GM12878 (cell line): ENCODE measurements around the gene PFKP. TPM values are rescaled to one million over a fixed set of nuclear protein-coding genes. Genes with fewer than 3 reads are reported as not detected.
A peak's percentile ranks its signal among the peaks of the same experiment; 100 is the strongest.

ENCODE experiments used
- ATAC-seq: fragments of 200-7000 bp; cut with Tn5 transposase; 3 replicates; pipeline ENCODE4 v1.9.1; 2020; ENCODE audit warnings: mild to moderate bottlenecking, moderate library complexity
- BruUV-seq: library from RNA; stranded (reverse); fragments of 400-500 nt; replicated peaks from 2 replicates; lab custom pipeline; 2021; lab: Mats Ljungman, UMichigan
- CTCF ChIA-PET: fragments of 300-600 bp; sonication (Branson Sonifier 250); formaldehyde crosslinking; extraction: SDS; loops from one replicate; lab custom pipeline; 2021; ENCODE audit warnings: inconsistent platforms; lab: Yijun Ruan, JAX
- POLR2A ChIA-PET: fragments of 350-600 bp; formaldehyde crosslinking; extraction: SDS; loops from one replicate; lab custom pipeline; 2021; ENCODE audit warnings: inconsistent platforms; lab: Charles Lee
- RAD21 ChIA-PET: fragments of 300-600 bp; sonication (Branson Sonifier 250); formaldehyde crosslinking; loops from one replicate; lab custom pipeline; 2023; ENCODE audit warnings: antibody characterized with exemption; ENCODE audit not compliant: unreplicated experiment; lab: Charles Lee
- SMC1A ChIA-PET: fragments of 300-600 bp; sonication (Branson Sonifier 250); formaldehyde crosslinking; loops from one replicate; lab custom pipeline; 2023; ENCODE audit not compliant: unreplicated experiment, uncharacterized antibody; lab: Charles Lee
- DNase-seq: peaks from one replicate; pipeline ENCODE4 v3.0.0-alpha.2; 2011; ENCODE audit warnings: low read depth, low spot score
- FAIRE-seq: peaks from 3 replicates; lab custom pipeline; 2011; peaks lifted over from hg19 to GRCh38; lab: Jason Lieb, UNC
- H2AFZ ChIP-seq: 2 replicates; pipeline ENCODE4 v1.6.0; 2011; ENCODE audit warnings: low read depth, low read length, control low read depth; ENCODE audit not compliant: control insufficient read depth
- H3K27ac ChIP-seq: 2 replicates; pipeline ENCODE4 v1.5.1; 2011; ENCODE audit warnings: control low read depth; ENCODE audit not compliant: control insufficient read depth, insufficient read depth
- H3K27me3 ChIP-seq, 2 experiments: replicated peaks in 1 of 2; 2 replicates each; pipeline versions ENCODE4 v1.6.0 to v1.6.1; 2011; ENCODE audit warnings: low read length in 1 of 2; ENCODE audit not compliant: control insufficient read depth in 2 of 2, insufficient read depth in 2 of 2
- H3K36me3 ChIP-seq, 2 experiments: 2 replicates each; pipeline ENCODE4 v1.5.1; 2011; ENCODE audit warnings: low read length in 1 of 2; ENCODE audit not compliant: control insufficient read depth in 2 of 2, insufficient read depth in 2 of 2
- H3K4me1 ChIP-seq: 2 replicates; pipeline ENCODE4 v1.6.1; 2011; ENCODE audit warnings: mild to moderate bottlenecking, low read length, moderate library complexity, mixed read lengths; ENCODE audit not compliant: control insufficient read depth, insufficient read depth
- H3K4me2 ChIP-seq: 2 replicates; pipeline ENCODE4 v1.6.0; 2011; ENCODE audit warnings: control low read depth; ENCODE audit not compliant: control insufficient read depth, insufficient read depth
- H3K4me3 ChIP-seq: fragments of 200-600 bp; sonication (generic); 2 replicates; pipeline ENCODE4 v1.5.1; 2016
- H3K79me2 ChIP-seq: 2 replicates; pipeline ENCODE4 v1.6.0; 2011; ENCODE audit warnings: low read length; ENCODE audit not compliant: control insufficient read depth, insufficient read depth
- H3K9ac ChIP-seq: 2 replicates; pipeline ENCODE4 v1.8.0; 2011; ENCODE audit warnings: low read length, control low read depth, mixed read lengths; ENCODE audit not compliant: control insufficient read depth, insufficient read depth
- H3K9me3 ChIP-seq: replicated peaks from 3 replicates; pipeline ENCODE4 v1.5.1; 2011; ENCODE audit warnings: mild to moderate bottlenecking, low read length; ENCODE audit not compliant: control insufficient read depth, insufficient read depth
- H4K20me1 ChIP-seq: 2 replicates; pipeline ENCODE4 v1.6.0; 2011; ENCODE audit not compliant: control insufficient read depth, insufficient read depth
- DPF2 ChIP-seq: fragments of 450-650 bp; IDR thresholded peaks from 2 replicates; pipeline ENCODE4 v1.6.1; 2017; ENCODE audit warnings: mild to moderate bottlenecking
- MTA2 ChIP-seq: fragments of 450-650 bp; IDR thresholded peaks from 2 replicates; pipeline ENCODE4 v1.6.1; 2016; ENCODE audit warnings: low read depth, mild to moderate bottlenecking, moderate library complexity
- NFYA ChIP-seq: IDR thresholded peaks from 2 replicates; pipeline ENCODE4 v1.6.1; 2011; ENCODE audit warnings: low read depth, mild to moderate bottlenecking, low read length, improper control_type of control experiment, borderline replicate concordance
- POLR2AphosphoS5 ChIP-seq: IDR thresholded peaks from 2 replicates; pipeline ENCODE4 v1.6.1; 2011; ENCODE audit warnings: mild to moderate bottlenecking, low read length, inconsistent platforms
- RB1 ChIP-seq: fragments of 450-650 bp; formaldehyde crosslinking; IDR thresholded peaks from 2 replicates; pipeline ENCODE4 v1.6.1; 2017; ENCODE audit warnings: mild to moderate bottlenecking, borderline replicate concordance
- TCF7 ChIP-seq: IDR thresholded peaks from 2 replicates; pipeline ENCODE4 v1.6.1; 2014; ENCODE audit warnings: antibody characterized with exemption, borderline replicate concordance
- ZNF622 ChIP-seq: fragments of 450-650 bp; IDR thresholded peaks from 2 replicates; pipeline ENCODE4 v1.6.1; 2017; ENCODE audit warnings: mild to moderate bottlenecking, inconsistent platforms
- WGBS: methylation state at CpG from one replicate; pipeline ENCODE4 v1.1.6; 2016; ENCODE audit warnings: low lambda C conversion rate; ENCODE audit not compliant: insufficient replicate concordance, insufficient coverage; ENCODE audit errors: missing lambda C conversion rate; 5-methylcytosine and 5-hydroxymethylcytosine counted together
- in situ Hi-C: fragments of 300-500 bp; cut with MboI; formaldehyde crosslinking; loops from 9 replicates; pipeline ENCODE4 v1.14.3; 2018; ENCODE audit warnings: mixed read lengths
- intact Hi-C: fragments of 100-400 bp; cut with micrococcal nuclease; formaldehyde crosslinking; loops from one replicate; pipeline ENCODE4 v1.14.2; 2022; ENCODE audit not compliant: unreplicated experiment
- polyA plus RNA-seq, 11 experiments: library from polyadenylated mRNA; depleted of rRNA in 4 of 11; unstranded in 6 of 11; stranded (reverse) in 5 of 11; fragments of >200 nt; fragmentation: Nextera tagmentation in 4 of 11; fragmentation: Illumina TruSeq in 1 of 11; extraction: Ambion mirVana in 4 of 11; extraction: Trizol in 1 of 11; gene quantifications; 1 replicate in 1 of 11; 2 replicates in 10 of 11; pipeline versions ENCODE4 v1.2.1 to v1.2.3, GENCODE V29; 2011 to 2016; ENCODE audit warnings: inconsistent platforms in 2 of 11, missing spikeins in 2 of 11, low read depth in 1 of 11
- total RNA-seq, 4 experiments: library from RNA; depleted of rRNA in 3 of 4; stranded (reverse); fragments of >200 nt in 3 of 4; fragmentation: Illumina TruSeq in 1 of 4; extraction: Trizol in 1 of 4; gene quantifications; 2 replicates each; pipeline versions ENCODE4 v1.2.1 to v1.2.3, GENCODE V29; 2013 to 2021
- TF ChIP-seq, protein P1 (sequence below): fragments of 450-650 bp; IDR thresholded peaks from 2 replicates; pipeline ENCODE4 v1.6.1; 2016; ENCODE audit warnings: mild to moderate bottlenecking, moderate library complexity, borderline replicate concordance
- TF ChIP-seq, protein P2 (sequence below), 3 experiments: IDR thresholded peaks in 2 of 3; conservative IDR thresholded peaks in 1 of 3; 2 replicates each; pipeline ENCODE4 v1.5.1; 2011; ENCODE audit warnings: low read depth in 3 of 3, low read length in 3 of 3, mild to moderate bottlenecking in 3 of 3, control low read depth in 2 of 3, moderate library complexity in 2 of 3, inconsistent platforms in 1 of 3, mixed read lengths in 1 of 3; ENCODE audit not compliant: control insufficient read depth in 2 of 3, insufficient read depth in 1 of 3; ENCODE audit errors: extremely low read depth in 1 of 3

Gene PFKP
- total and polyA plus RNA-seq, 10 of the 15 experiments (the other 5 are each of a cell fraction or from before 2014, with no cell fraction given): 27.0 to 145 (median 95.7) TPM

DNA sequence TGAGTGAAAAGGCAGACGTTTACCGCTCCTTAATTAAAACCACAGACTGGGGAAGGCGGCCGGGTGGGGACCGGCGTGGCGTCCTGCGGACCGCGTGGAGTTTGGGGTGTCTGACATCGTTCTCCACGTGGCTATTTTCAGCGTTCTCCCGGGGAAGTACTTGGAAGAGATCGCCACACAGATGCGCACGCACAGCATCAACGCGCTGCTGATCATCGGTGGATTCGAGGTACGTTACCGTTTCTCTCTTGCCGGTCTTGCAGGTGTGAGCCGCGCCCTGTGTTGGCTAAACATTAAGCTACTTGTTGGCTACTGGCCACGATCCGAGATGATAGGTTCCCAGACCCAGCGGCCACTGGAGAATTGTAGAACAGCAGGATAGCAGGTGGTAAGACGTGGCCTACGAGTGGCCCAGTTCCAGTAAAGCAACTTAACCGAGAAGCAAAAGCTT is 51.3 kb downstream of the PFKP start:
- no peak overlapping the region for H3K27ac ChIP-seq
- H3K79me2 ChIP-seq: no peaks in the 10 kb centered on the region
- DNase-seq (no peak), FAIRE-seq (no peak), ATAC-seq (no peak)
- H3K4me3 ChIP-seq: no peak overlapping the region
- POLR2A ChIA-PET: no interaction called here
- no peaks in the 10 kb centered on the region for H4K20me1 ChIP-seq
- 94% methylated on average over 32 of the region's 32 CpGs for WGBS
- in situ Hi-C loops (no loop called here), intact Hi-C loops (no loop called here)
- H2AFZ ChIP-seq: no peak overlapping the region
- RAD21 ChIA-PET: no interaction called here
- H3K36me3 ChIP-seq: peaks cover 28 to 47% of the 10 kb centered on the region in 2 experiments
- no TSS peak for BruUV-seq
- H3K4me2 ChIP-seq: no peak overlapping the region
- no peaks in the 10 kb centered on the region for H3K9me3 ChIP-seq
- CTCF ChIA-PET: no interaction called here
- H3K27me3 ChIP-seq: no peaks in the 10 kb centered on the region
- SMC1A ChIA-PET: no interaction called here
- TF ChIP-seq MTA2 (no peak), RB1 (no peak), DPF2 (no peak), POLR2AphosphoS5 (no peak), ZNF622 (no peak)
- H3K9ac ChIP-seq: no peak overlapping the region
- H3K4me1 ChIP-seq: no peaks in the 10 kb centered on the region

DNA sequence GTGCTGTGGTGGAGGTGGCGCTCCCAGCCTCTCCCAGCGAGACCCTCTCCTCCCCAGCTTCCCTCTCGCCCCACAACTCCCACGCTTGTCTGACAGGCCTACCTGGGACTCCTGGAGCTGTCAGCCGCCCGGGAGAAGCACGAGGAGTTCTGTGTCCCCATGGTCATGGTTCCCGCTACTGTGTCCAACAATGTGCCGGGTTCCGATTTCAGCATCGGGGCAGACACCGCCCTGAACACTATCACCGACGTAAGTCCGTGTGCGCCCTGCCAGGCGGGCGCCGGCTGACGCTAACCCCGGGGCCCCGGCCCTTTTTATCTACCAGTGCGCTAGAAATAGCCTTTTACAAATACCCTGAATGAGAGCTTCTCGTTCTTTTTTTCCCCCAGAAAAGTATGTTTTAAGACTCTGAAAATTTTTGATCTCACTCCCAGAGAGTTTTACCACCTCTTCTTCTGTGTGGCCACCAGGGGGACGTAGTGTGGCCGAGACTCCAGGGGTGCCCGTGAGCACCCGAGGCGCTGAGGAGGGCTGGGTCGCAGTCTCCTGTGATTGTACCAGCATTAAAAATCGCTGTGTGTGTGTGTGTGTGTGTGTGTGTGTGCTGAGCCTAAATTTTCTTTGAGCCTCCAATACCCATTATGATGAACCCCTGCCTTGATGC is 52.6 kb downstream of the PFKP start:
- no TSS peak for BruUV-seq
- intact Hi-C loops (no loop called here), in situ Hi-C loops (no loop called here)
- no peaks in the 10 kb centered on the region for H4K20me1 ChIP-seq
- no peak for DNase-seq
- SMC1A ChIA-PET: no interaction called here
- peaks cover 31 to 44% of the 10 kb centered on the region in 2 experiments for H3K36me3 ChIP-seq
- ATAC-seq: peak; percentile 67
- H3K4me3 ChIP-seq: no peak overlapping the region
- WGBS: 96% methylated on average over 31 of the region's 31 CpGs
- FAIRE-seq: no peak
- no peaks in the 10 kb centered on the region for H3K79me2 ChIP-seq
- no peak overlapping the region for H3K9ac ChIP-seq
- no peaks in the 10 kb centered on the region for H3K4me1 ChIP-seq
- no peak overlapping the region for H2AFZ ChIP-seq
- no peak overlapping the region for H3K27ac ChIP-seq
- CTCF ChIA-PET: no interaction called here
- RAD21 ChIA-PET: no interaction called here
- POLR2A ChIA-PET: interaction anchor here (1.0 kb wide), 1 partner anchor 40 kb away, joined by 3 read pairs; no protein-coding TSS in a partner anchor
- H3K4me2 ChIP-seq: no peak overlapping the region
- no peaks in the 10 kb centered on the region for H3K27me3 ChIP-seq
- H3K9me3 ChIP-seq: no peaks in the 10 kb centered on the region
- TF ChIP-seq TCF7 (no peak), NFYA (no peak)
- TF ChIP-seq, protein P1, sequence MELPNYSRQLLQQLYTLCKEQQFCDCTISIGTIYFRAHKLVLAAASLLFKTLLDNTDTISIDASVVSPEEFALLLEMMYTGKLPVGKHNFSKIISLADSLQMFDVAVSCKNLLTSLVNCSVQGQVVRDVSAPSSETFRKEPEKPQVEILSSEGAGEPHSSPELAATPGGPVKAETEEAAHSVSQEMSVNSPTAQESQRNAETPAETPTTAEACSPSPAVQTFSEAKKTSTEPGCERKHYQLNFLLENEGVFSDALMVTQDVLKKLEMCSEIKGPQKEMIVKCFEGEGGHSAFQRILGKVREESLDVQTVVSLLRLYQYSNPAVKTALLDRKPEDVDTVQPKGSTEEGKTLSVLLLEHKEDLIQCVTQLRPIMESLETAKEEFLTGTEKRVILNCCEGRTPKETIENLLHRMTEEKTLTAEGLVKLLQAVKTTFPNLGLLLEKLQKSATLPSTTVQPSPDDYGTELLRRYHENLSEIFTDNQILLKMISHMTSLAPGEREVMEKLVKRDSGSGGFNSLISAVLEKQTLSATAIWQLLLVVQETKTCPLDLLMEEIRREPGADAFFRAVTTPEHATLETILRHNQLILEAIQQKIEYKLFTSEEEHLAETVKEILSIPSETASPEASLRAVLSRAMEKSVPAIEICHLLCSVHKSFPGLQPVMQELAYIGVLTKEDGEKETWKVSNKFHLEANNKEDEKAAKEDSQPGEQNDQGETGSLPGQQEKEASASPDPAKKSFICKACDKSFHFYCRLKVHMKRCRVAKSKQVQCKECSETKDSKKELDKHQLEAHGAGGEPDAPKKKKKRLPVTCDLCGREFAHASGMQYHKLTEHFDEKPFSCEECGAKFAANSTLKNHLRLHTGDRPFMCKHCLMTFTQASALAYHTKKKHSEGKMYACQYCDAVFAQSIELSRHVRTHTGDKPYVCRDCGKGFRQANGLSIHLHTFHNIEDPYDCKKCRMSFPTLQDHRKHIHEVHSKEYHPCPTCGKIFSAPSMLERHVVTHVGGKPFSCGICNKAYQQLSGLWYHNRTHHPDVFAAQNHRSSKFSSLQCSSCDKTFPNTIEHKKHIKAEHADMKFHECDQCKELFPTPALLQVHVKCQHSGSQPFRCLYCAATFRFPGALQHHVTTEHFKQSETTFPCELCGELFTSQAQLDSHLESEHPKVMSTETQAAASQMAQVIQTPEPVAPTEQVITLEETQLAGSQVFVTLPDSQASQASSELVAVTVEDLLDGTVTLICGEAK: no peak
- TF ChIP-seq, protein P2, sequence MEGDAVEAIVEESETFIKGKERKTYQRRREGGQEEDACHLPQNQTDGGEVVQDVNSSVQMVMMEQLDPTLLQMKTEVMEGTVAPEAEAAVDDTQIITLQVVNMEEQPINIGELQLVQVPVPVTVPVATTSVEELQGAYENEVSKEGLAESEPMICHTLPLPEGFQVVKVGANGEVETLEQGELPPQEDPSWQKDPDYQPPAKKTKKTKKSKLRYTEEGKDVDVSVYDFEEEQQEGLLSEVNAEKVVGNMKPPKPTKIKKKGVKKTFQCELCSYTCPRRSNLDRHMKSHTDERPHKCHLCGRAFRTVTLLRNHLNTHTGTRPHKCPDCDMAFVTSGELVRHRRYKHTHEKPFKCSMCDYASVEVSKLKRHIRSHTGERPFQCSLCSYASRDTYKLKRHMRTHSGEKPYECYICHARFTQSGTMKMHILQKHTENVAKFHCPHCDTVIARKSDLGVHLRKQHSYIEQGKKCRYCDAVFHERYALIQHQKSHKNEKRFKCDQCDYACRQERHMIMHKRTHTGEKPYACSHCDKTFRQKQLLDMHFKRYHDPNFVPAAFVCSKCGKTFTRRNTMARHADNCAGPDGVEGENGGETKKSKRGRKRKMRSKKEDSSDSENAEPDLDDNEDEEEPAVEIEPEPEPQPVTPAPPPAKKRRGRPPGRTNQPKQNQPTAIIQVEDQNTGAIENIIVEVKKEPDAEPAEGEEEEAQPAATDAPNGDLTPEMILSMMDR (IDR thresholded peaks at IDR 0.05 in 2 of 3, conservative IDR thresholded peaks at IDR 0.05 in 1 of 3; ENCODE audit: control insufficient read depth in 2 of 3, extremely low read depth in 1 of 3, insufficient read depth in 1 of 3, low read depth in 3 of 3, low read length in 3 of 3): peak in 2 of 3 experiments; percentile 41 to 44; a peak in 4 of 6 replicates
